ENCODE measurements around the gene LPCAT2.

Gene LPCAT2

DNA sequence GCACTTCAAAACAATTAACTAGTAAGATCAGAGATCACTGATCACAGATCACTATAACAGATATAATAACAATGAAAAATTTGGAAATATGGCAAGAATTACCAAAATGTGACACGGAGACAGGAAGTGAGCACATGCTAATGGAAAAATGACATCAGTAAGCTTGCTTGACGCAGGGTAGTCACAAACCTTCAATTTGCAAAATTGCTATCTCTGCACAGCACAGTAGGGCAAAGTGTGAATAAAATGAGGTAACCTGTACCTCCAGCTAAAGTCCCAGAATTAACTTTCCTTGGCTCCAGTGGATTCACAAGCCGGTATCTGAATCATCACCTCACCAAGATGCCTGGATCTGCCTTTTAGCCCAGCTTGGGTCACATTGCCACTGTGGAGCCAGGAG is 34.1 kb upstream of the LPCAT2 start:
- Histone ChIP-seq H3K9ac (no peak overlapping the region), H2AFZ (ENCODE audit: low read depth) (no peak overlapping the region), H3K27ac (no peak overlapping the region), H3K4me2 (no peak overlapping the region), H3K4me1 (ENCODE audit: low read depth, poor library complexity, severe bottlenecking) (no peaks in the 10 kb centered on the region), H3K79me2 (ENCODE audit: insufficient read depth, low read depth) (no peaks in the 10 kb centered on the region), H3K27me3 (ENCODE audit: insufficient read depth, low read depth) (no peaks in the 10 kb centered on the region), H3K36me3 (ENCODE audit: insufficient read depth) (no peaks in the 10 kb centered on the region), H3K4me3 (IDR thresholded peaks at IDR 0.05; ENCODE audit: insufficient read depth, low read depth, low read length) (no peak overlapping the region), H4K20me1 (ENCODE audit: insufficient read depth) (no peaks in the 10 kb centered on the region)
- TF ChIP-seq, protein P1, sequence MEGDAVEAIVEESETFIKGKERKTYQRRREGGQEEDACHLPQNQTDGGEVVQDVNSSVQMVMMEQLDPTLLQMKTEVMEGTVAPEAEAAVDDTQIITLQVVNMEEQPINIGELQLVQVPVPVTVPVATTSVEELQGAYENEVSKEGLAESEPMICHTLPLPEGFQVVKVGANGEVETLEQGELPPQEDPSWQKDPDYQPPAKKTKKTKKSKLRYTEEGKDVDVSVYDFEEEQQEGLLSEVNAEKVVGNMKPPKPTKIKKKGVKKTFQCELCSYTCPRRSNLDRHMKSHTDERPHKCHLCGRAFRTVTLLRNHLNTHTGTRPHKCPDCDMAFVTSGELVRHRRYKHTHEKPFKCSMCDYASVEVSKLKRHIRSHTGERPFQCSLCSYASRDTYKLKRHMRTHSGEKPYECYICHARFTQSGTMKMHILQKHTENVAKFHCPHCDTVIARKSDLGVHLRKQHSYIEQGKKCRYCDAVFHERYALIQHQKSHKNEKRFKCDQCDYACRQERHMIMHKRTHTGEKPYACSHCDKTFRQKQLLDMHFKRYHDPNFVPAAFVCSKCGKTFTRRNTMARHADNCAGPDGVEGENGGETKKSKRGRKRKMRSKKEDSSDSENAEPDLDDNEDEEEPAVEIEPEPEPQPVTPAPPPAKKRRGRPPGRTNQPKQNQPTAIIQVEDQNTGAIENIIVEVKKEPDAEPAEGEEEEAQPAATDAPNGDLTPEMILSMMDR (conservative IDR thresholded peaks at IDR 0.05; ENCODE audit: low read depth, low read length): no peak

DNA sequence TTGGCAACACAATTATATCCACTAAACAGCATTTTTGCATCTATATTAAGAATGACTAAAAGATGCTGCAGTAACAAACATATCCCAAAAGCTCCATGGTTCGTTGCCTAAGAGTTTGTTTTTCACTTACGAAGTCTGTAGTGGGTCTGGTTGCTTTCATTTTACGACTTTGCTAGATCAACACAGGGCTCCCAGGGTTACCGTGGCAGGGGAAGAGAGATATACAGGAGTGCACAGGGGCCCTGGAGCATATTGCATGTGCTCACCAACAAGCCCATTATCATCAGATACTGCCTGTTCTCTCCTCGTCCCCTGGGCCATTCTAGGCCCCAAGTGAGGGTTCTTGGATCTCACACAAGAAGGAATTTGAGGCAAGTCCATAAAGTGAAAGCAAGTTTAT is 33.0 kb upstream of the LPCAT2 start:
- Histone ChIP-seq H3K79me2 (ENCODE audit: insufficient read depth, low read depth) (no peaks in the 10 kb centered on the region), H3K27ac (no peak overlapping the region), H4K20me1 (ENCODE audit: insufficient read depth) (no peaks in the 10 kb centered on the region), H3K4me3 (IDR thresholded peaks at IDR 0.05; ENCODE audit: insufficient read depth, low read depth, low read length) (no peak overlapping the region), H3K4me2 (no peak overlapping the region), H3K27me3 (ENCODE audit: insufficient read depth, low read depth) (no peaks in the 10 kb centered on the region), H2AFZ (ENCODE audit: low read depth) (no peak overlapping the region), H3K9ac (no peak overlapping the region), H3K4me1 (ENCODE audit: low read depth, poor library complexity, severe bottlenecking) (no peaks in the 10 kb centered on the region), H3K36me3 (ENCODE audit: insufficient read depth) (no peaks in the 10 kb centered on the region)
- TF ChIP-seq, protein P1 (conservative IDR thresholded peaks at IDR 0.05; ENCODE audit: low read depth, low read length): no peak

DNA sequence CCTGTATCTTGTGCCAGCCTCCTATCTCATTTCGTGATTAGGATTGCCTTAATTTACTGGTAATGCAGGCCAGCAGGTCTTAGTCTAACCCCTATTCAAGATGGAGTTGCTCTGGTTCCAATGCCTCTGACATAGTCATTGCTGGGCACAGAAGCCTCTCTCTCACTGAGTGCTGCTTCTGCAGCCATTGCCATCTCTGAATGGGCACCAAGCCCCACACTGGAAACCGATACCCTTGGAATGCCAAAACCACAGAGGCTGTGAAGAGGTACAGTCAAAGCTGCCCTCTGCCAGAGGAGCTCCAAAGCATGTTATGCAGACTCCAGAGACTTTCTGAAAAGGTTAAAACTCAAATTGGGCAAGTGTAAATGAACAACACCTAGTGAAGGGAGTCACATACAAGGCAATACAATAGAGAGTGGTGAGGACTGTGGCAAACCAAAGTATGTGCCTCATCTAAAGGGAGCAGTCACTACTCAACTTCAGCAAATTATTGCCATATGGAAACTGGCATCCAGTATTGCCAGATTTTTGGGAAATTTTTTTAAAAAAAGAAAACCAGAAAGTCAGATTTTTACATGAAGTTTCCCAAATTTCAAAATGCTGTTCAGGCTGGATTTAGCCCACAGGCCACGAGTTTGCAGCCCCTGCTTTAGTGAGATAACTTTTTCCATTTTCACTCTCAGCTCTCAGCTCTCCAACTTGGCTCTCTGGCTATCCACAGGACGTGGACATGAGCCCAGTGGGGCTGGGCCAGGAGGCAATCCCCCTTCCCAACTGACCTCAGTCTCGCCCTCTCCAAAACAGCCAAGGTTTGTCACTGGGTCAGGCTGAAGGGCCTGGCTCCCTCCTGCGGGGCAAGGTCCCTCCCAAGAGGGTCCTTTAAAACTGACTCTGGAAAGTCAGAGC is 32.0 kb upstream of the LPCAT2 start:
- TF ChIP-seq, protein P1 (conservative IDR thresholded peaks at IDR 0.05; ENCODE audit: low read depth, low read length): no peak
- no peak overlapping the region for H3K4me2 ChIP-seq

DNA sequence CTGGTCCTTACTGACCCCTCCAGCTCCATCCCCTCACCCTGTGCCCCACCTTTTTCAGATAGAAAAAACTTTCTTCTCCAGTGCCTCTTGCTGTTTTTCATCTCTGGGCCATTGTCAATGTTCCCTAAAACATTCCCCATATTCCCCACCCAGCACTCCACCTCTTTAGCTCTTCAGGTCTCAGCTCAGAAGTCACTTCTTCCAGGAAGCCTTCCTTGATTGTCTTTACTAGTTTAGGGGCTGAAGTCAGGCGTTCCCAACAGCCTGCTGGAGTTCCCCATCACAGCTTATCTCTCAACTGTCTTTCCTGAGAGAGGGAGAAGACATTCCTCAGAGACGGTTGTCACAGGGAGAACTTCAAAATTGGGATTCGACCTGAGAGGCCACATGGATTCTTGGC is 31.1 kb upstream of the LPCAT2 start:
- Histone ChIP-seq H3K4me1 (ENCODE audit: low read depth, poor library complexity, severe bottlenecking) (no peaks in the 10 kb centered on the region), H3K27me3 (ENCODE audit: insufficient read depth, low read depth) (no peaks in the 10 kb centered on the region), H4K20me1 (ENCODE audit: insufficient read depth) (no peaks in the 10 kb centered on the region), H3K79me2 (ENCODE audit: insufficient read depth, low read depth) (no peaks in the 10 kb centered on the region), H3K4me2 (no peak overlapping the region), H2AFZ (ENCODE audit: low read depth) (no peak overlapping the region), H3K27ac (no peak overlapping the region), H3K36me3 (ENCODE audit: insufficient read depth) (no peaks in the 10 kb centered on the region), H3K9ac (no peak overlapping the region), H3K4me3 (IDR thresholded peaks at IDR 0.05; ENCODE audit: insufficient read depth, low read depth, low read length) (no peak overlapping the region)
- TF ChIP-seq, protein P1 (conservative IDR thresholded peaks at IDR 0.05; ENCODE audit: low read depth, low read length): no peak

More for the DNA sequence above, 32.0 kb upstream of the LPCAT2 start:
- Histone ChIP-seq H4K20me1 (ENCODE audit: insufficient read depth) (no peaks in the 10 kb centered on the region), H3K27ac (no peak overlapping the region), H3K4me3 (IDR thresholded peaks at IDR 0.05; ENCODE audit: insufficient read depth, low read depth, low read length) (no peak overlapping the region), H2AFZ (ENCODE audit: low read depth) (no peak overlapping the region), H3K4me1 (ENCODE audit: low read depth, poor library complexity, severe bottlenecking) (no peaks in the 10 kb centered on the region), H3K36me3 (ENCODE audit: insufficient read depth) (no peaks in the 10 kb centered on the region), H3K79me2 (ENCODE audit: insufficient read depth, low read depth) (no peaks in the 10 kb centered on the region), H3K9ac (no peak overlapping the region), H3K27me3 (ENCODE audit: insufficient read depth, low read depth) (no peaks in the 10 kb centered on the region)

All from KMS-11 (cell line).